ENCODE data around the gene RAMP2.

Gene RAMP2

DNA sequence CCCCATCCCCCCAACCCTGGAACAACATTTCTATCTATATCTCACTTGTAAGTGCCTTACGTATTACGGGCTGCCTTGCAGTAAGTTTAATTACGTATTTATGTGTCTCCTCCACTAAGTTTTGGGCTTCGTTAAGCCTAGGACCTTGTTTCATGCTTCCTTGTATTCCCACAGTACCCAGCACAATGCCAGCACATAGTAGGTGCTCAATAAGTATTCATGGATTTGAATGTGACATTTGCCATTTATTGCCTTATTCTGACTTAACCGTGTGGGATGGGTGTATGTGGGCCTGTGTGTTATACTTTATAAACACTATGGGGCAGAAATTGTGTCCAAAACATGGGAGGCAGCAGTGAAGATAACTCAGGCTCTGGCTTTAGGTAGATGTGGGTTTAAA lies 31.5 kb downstream of the RAMP2 start:
- no peak overlapping the region for H3K27ac ChIP-seq (ENCODE audit: extremely low read depth, low read depth, low read length)
- CTCF ChIA-PET: interaction anchor here (0.5 to 0.9 kb wide), 3 partner anchors 110 to 262 kb away, joined by 3 to 4 read pairs (median 4); partner anchors contain the start of gene CNTNAP1

DNA sequence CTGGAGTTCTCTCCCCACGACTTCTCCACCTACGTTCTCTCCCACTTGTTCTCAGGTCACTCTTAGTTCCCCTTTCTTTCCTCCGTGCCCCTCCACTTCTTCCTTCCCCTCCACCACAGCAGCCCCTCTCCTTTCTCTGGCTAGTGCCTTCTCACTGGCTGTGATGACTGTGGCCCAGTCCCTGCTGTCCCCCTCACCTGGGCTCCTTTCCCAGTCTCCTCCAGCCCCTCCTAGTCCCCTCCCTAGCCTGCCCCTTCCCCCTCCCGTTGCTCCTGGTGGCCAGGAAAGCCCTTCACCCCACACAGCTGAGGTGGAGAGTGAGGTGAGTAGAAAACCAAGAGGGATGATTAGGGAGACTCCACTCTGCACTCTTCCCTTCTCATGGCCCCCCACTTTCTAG lies 34.0 kb downstream of the RAMP2 start:
- CTCF ChIA-PET: no interaction called here
- TF ChIP-seq BCL11A (tag by site-specific recombination; IDR thresholded peaks at IDR 0.05; ENCODE audit: low read depth): no peak
- no peak for TF ChIP-seq ZNF354C (tag by site-specific recombination; IDR thresholded peaks at IDR 0.05; ENCODE audit: borderline replicate concordance, low read depth)
- TF ChIP-seq, protein P1, sequence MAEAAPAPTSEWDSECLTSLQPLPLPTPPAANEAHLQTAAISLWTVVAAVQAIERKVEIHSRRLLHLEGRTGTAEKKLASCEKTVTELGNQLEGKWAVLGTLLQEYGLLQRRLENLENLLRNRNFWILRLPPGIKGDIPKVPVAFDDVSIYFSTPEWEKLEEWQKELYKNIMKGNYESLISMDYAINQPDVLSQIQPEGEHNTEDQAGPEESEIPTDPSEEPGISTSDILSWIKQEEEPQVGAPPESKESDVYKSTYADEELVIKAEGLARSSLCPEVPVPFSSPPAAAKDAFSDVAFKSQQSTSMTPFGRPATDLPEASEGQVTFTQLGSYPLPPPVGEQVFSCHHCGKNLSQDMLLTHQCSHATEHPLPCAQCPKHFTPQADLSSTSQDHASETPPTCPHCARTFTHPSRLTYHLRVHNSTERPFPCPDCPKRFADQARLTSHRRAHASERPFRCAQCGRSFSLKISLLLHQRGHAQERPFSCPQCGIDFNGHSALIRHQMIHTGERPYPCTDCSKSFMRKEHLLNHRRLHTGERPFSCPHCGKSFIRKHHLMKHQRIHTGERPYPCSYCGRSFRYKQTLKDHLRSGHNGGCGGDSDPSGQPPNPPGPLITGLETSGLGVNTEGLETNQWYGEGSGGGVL (tag by site-specific recombination; IDR thresholded peaks at IDR 0.05): no peak
- TF ChIP-seq ZNF24 (tag by site-specific recombination; IDR thresholded peaks at IDR 0.05): no peak
- TF ChIP-seq EGR2 (tag by site-specific recombination; IDR thresholded peaks at IDR 0.05; ENCODE audit: low read depth): peak; percentile 21; the same call in 1 of the 2 replicates
- TF ChIP-seq ZNF37A (tag by site-specific recombination; IDR thresholded peaks at IDR 0.05): no peak
- no peak for TF ChIP-seq ZFP69B (tag by site-specific recombination; IDR thresholded peaks at IDR 0.05)
- no peak for TF ChIP-seq YY1 (tag by site-specific recombination; IDR thresholded peaks at IDR 0.05)
- TF ChIP-seq ZNF514 (tag by site-specific recombination; IDR thresholded peaks at IDR 0.05): no peak

More for the DNA sequence above, 31.5 kb downstream of the RAMP2 start:
- H3K4me1 ChIP-seq (ENCODE audit: control insufficient read depth, insufficient read depth, low read length): peaks cover under 1% of the 10 kb centered on the region; the same call in 1 of the 2 replicates
- peaks cover 0 to 40% of the 10 kb centered on the region in 2 experiments; a peak in 2 of 3 replicates for H3K36me3 ChIP-seq (ENCODE audit: control insufficient read depth in 2 of 2, insufficient read depth in 1 of 2, low read length in 2 of 2)
- H3K9me3 ChIP-seq (ENCODE audit: control insufficient read depth, insufficient read depth, low read depth, low read length): no peaks in the 10 kb centered on the region
- POLR2A ChIA-PET: interaction anchor here (1.1 to 1.8 kb wide), 2 partner anchors 12 to 19 kb away, joined by 5 to 6 read pairs; partner anchors contain the start of genes VPS25 and WNK4
- no peak for TF ChIP-seq ZNF416 (tag by site-specific recombination; IDR thresholded peaks at IDR 0.05)
- TF ChIP-seq, protein P2, sequence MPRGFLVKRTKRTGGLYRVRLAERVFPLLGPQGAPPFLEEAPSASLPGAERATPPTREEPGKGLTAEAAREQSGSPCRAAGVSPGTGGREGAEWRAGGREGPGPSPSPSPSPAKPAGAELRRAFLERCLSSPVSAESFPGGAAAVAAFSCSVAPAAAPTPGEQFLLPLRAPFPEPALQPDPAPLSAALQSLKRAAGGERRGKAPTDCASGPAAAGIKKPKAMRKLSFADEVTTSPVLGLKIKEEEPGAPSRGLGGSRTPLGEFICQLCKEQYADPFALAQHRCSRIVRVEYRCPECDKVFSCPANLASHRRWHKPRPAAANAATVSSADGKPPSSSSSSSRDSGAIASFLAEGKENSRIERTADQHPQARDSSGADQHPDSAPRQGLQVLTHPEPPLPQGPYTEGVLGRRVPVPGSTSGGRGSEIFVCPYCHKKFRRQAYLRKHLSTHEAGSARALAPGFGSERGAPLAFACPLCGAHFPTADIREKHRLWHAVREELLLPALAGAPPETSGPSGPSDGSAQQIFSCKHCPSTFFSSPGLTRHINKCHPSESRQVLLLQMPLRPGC (tag by site-specific recombination; IDR thresholded peaks at IDR 0.05): no peak
- TF ChIP-seq, protein P3, sequence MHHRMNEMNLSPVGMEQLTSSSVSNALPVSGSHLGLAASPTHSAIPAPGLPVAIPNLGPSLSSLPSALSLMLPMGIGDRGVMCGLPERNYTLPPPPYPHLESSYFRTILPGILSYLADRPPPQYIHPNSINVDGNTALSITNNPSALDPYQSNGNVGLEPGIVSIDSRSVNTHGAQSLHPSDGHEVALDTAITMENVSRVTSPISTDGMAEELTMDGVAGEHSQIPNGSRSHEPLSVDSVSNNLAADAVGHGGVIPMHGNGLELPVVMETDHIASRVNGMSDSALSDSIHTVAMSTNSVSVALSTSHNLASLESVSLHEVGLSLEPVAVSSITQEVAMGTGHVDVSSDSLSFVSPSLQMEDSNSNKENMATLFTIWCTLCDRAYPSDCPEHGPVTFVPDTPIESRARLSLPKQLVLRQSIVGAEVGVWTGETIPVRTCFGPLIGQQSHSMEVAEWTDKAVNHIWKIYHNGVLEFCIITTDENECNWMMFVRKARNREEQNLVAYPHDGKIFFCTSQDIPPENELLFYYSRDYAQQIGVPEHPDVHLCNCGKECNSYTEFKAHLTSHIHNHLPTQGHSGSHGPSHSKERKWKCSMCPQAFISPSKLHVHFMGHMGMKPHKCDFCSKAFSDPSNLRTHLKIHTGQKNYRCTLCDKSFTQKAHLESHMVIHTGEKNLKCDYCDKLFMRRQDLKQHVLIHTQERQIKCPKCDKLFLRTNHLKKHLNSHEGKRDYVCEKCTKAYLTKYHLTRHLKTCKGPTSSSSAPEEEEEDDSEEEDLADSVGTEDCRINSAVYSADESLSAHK (tag by site-specific recombination; IDR thresholded peaks at IDR 0.05): no peak
- TF ChIP-seq ZNF24 (tag by site-specific recombination; IDR thresholded peaks at IDR 0.05): no peak
- TF ChIP-seq, protein P4, sequence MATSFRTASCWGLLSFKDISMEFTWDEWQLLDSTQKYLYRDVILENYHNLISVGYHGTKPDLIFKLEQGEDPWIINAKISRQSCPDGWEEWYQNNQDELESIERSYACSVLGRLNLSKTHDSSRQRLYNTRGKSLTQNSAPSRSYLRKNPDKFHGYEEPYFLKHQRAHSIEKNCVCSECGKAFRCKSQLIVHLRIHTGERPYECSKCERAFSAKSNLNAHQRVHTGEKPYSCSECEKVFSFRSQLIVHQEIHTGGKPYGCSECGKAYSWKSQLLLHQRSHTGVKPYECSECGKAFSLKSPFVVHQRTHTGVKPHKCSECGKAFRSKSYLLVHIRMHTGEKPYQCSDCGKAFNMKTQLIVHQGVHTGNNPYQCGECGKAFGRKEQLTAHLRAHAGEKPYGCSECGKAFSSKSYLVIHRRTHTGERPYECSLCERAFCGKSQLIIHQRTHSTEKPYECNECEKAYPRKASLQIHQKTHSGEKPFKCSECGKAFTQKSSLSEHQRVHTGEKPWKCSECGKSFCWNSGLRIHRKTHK (tag by site-specific recombination; IDR thresholded peaks at IDR 0.05): no peak
- no peak for TF ChIP-seq ZNF654 (tag by site-specific recombination; IDR thresholded peaks at IDR 0.05; ENCODE audit: low read depth)
- TF ChIP-seq ZNF133 (tag by site-specific recombination; IDR thresholded peaks at IDR 0.05): no peak
- TF ChIP-seq, protein P5, sequence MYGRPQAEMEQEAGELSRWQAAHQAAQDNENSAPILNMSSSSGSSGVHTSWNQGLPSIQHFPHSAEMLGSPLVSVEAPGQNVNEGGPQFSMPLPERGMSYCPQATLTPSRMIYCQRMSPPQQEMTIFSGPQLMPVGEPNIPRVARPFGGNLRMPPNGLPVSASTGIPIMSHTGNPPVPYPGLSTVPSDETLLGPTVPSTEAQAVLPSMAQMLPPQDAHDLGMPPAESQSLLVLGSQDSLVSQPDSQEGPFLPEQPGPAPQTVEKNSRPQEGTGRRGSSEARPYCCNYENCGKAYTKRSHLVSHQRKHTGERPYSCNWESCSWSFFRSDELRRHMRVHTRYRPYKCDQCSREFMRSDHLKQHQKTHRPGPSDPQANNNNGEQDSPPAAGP (tag by site-specific recombination; IDR thresholded peaks at IDR 0.05): no peak
- no peak for TF ChIP-seq ZNF791 (tag by site-specific recombination; IDR thresholded peaks at IDR 0.05)
- TF ChIP-seq ZNF266 (tag by site-specific recombination; IDR thresholded peaks at IDR 0.05; ENCODE audit: low read depth): no peak
- no peak for TF ChIP-seq SP2 (tag by site-specific recombination; IDR thresholded peaks at IDR 0.05)
- TF ChIP-seq ZNF391 (tag by site-specific recombination; IDR thresholded peaks at IDR 0.05; ENCODE audit: borderline replicate concordance, low read depth): no peak
- TF ChIP-seq, protein P6, sequence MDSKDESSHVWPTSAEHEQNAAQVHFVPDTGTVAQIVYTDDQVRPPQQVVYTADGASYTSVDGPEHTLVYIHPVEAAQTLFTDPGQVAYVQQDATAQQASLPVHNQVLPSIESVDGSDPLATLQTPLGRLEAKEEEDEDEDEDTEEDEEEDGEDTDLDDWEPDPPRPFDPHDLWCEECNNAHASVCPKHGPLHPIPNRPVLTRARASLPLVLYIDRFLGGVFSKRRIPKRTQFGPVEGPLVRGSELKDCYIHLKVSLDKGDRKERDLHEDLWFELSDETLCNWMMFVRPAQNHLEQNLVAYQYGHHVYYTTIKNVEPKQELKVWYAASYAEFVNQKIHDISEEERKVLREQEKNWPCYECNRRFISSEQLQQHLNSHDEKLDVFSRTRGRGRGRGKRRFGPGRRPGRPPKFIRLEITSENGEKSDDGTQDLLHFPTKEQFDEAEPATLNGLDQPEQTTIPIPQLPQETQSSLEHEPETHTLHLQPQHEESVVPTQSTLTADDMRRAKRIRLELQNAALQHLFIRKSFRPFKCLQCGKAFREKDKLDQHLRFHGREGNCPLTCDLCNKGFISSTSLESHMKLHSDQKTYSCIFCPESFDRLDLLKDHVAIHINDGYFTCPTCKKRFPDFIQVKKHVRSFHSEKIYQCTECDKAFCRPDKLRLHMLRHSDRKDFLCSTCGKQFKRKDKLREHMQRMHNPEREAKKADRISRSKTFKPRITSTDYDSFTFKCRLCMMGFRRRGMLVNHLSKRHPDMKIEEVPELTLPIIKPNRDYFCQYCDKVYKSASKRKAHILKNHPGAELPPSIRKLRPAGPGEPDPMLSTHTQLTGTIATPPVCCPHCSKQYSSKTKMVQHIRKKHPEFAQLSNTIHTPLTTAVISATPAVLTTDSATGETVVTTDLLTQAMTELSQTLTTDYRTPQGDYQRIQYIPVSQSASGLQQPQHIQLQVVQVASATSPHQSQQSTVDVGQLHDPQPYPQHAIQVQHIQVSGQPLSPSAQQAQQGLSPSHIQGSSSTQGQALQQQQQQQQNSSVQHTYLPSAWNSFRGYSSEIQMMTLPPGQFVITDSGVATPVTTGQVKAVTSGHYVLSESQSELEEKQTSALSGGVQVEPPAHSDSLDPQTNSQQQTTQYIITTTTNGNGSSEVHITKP (tag by site-specific recombination; IDR thresholded peaks at IDR 0.05): no peak
- TF ChIP-seq ZSCAN23 (tag by site-specific recombination; IDR thresholded peaks at IDR 0.05): no peak
- no peak overlapping the region for H3K4me3 ChIP-seq (ENCODE audit: low read depth, low read length)

More for the DNA sequence above, 34.0 kb downstream of the RAMP2 start:
- no peaks in the 10 kb centered on the region for H3K9me3 ChIP-seq (ENCODE audit: control insufficient read depth, insufficient read depth, low read depth, low read length)
- peaks cover 0 to 33% of the 10 kb centered on the region in 2 experiments; a peak in 1 of 3 replicates for H3K36me3 ChIP-seq (ENCODE audit: control insufficient read depth in 2 of 2, insufficient read depth in 1 of 2, low read length in 2 of 2)
- H3K4me3 ChIP-seq (ENCODE audit: low read depth, low read length): no peak overlapping the region
- POLR2A ChIA-PET: interaction anchor here (1.0 to 2.2 kb wide), 4 partner anchors 8 to 29 kb away, joined by 3 to 9 read pairs (median 4); partner anchors contain the start of gene BECN1
- H3K4me1 ChIP-seq (ENCODE audit: control insufficient read depth, insufficient read depth, low read length): peaks cover 5% of the 10 kb centered on the region; the same call in 1 of the 2 replicates
- no peak overlapping the region for H3K27ac ChIP-seq (ENCODE audit: extremely low read depth, low read depth, low read length)

Data from HEK293 (cell line).